Liver (tissue), 9 donors: Measurements from ENCODE around the gene CMTM6. TPM values are rescaled to one million over a fixed set of nuclear protein-coding genes. Genes with fewer than 3 reads are reported as not detected.

ENCODE experiments used
- DNase-seq: peaks from one replicate; pipeline ENCODE4 v3.0.0-alpha.2; 2017; ENCODE audit warnings: low spot score
- H3K27ac ChIP-seq, 2 donors: one replicate each; pipeline ENCODE4 v1.7.0; 2013; ENCODE audit warnings: inconsistent platforms in 2 of 2, low read length in 2 of 2, control low read depth in 1 of 2, low read depth in 1 of 2, mild to moderate bottlenecking in 1 of 2
- H3K27me3 ChIP-seq, 4 donors: one replicate each; pipeline versions ENCODE4 v1.6.1 to v1.7.0; 2013; ENCODE audit warnings: low read length in 3 of 4, inconsistent platforms in 1 of 4, mild to moderate bottlenecking in 1 of 4, moderate library complexity in 1 of 4; ENCODE audit not compliant: control insufficient read depth in 4 of 4, insufficient read depth in 4 of 4
- H3K36me3 ChIP-seq, 4 donors: one replicate each; pipeline versions ENCODE4 v1.6.1 to v1.7.0; 2013; ENCODE audit warnings: low read length in 3 of 4, mild to moderate bottlenecking in 3 of 4, low read depth in 1 of 4, moderate library complexity in 1 of 4; ENCODE audit not compliant: control insufficient read depth in 4 of 4, insufficient read depth in 3 of 4
- H3K4me1 ChIP-seq, 4 donors: one replicate each; pipeline versions ENCODE4 v1.6.1 to v1.7.0; 2013; ENCODE audit warnings: low read length in 3 of 4, mild to moderate bottlenecking in 3 of 4, moderate library complexity in 1 of 4; ENCODE audit not compliant: control insufficient read depth in 4 of 4, insufficient read depth in 4 of 4
- H3K4me3 ChIP-seq, 3 donors: one replicate each; pipeline versions ENCODE4 v1.6.1 to v1.7.0; 2013; ENCODE audit warnings: low read length in 3 of 3, control low read depth in 1 of 3, low read depth in 1 of 3, mild to moderate bottlenecking in 1 of 3
- H3K9ac ChIP-seq, 2 donors: one replicate each; pipeline ENCODE4 v1.7.0; 2013; ENCODE audit warnings: low read length in 2 of 2, mild to moderate bottlenecking in 2 of 2, moderate library complexity in 2 of 2, control low read depth in 1 of 2, low read depth in 1 of 2
- H3K9me3 ChIP-seq, 4 donors: one replicate each; pipeline versions ENCODE4 v1.6.1 to v1.7.0; 2013; ENCODE audit warnings: low read length in 3 of 4; ENCODE audit not compliant: control insufficient read depth in 4 of 4
- EGR1 ChIP-seq, 2 donors: IDR thresholded peaks; 2 replicates each; pipeline ENCODE4 v1.6.1; 2016 to 2018; ENCODE audit warnings: antibody characterized with exemption in 2 of 2, low read depth in 2 of 2
- FOXA1 ChIP-seq: IDR thresholded peaks from 2 replicates; pipeline ENCODE4 v1.6.1; 2016; ENCODE audit warnings: antibody characterized with exemption
- FOXA2 ChIP-seq: IDR thresholded peaks from 2 replicates; pipeline ENCODE4 v1.6.1; 2016; ENCODE audit warnings: antibody characterized with exemption
- GABPA ChIP-seq, 2 donors: IDR thresholded peaks in 1 of 2; conservative IDR thresholded peaks in 1 of 2; 2 replicates each; pipeline ENCODE4 v1.6.1; 2016; ENCODE audit warnings: antibody characterized with exemption in 2 of 2, mild to moderate bottlenecking in 1 of 2, moderate library complexity in 1 of 2
- HNF4A ChIP-seq, 2 donors: conservative IDR thresholded peaks; 2 replicates each; pipeline ENCODE4 v1.6.1; 2016; ENCODE audit warnings: antibody characterized with exemption in 2 of 2, mild to moderate bottlenecking in 2 of 2
- HNF4G ChIP-seq: IDR thresholded peaks from 2 replicates; pipeline ENCODE4 v1.6.1; 2016; ENCODE audit warnings: antibody characterized with exemption
- JUND ChIP-seq, 2 donors: IDR thresholded peaks; 2 replicates each; pipeline ENCODE4 v1.6.1; 2016; ENCODE audit warnings: antibody characterized with exemption in 2 of 2
- NR2F2 ChIP-seq: IDR thresholded peaks from 2 replicates; pipeline ENCODE4 v1.6.1; 2016; ENCODE audit warnings: antibody characterized with exemption
- RXRA ChIP-seq, 2 donors: IDR thresholded peaks; 2 replicates each; pipeline ENCODE4 v1.6.1; 2017 to 2018; ENCODE audit warnings: antibody characterized with exemption in 2 of 2, mild to moderate bottlenecking in 1 of 2
- SP1 ChIP-seq: IDR thresholded peaks from 2 replicates; pipeline ENCODE4 v1.6.1; 2018; ENCODE audit warnings: antibody characterized with exemption, mild to moderate bottlenecking
- TAF1 ChIP-seq: conservative IDR thresholded peaks from 2 replicates; pipeline ENCODE4 v1.6.1; 2016; ENCODE audit warnings: antibody characterized with exemption, mild to moderate bottlenecking
- WGBS: extraction: QIAGEN DNeasy Blood & Tissue Kit; methylation state at CpG from one replicate; pipeline ENCODE4 v1.1.7; 2013; 5-methylcytosine and 5-hydroxymethylcytosine counted together
- polyA plus RNA-seq, 2 donors: library from polyadenylated mRNA; stranded (reverse) in 1 of 2; unstranded in 1 of 2; fragments of 200-250 nt in 1 of 2; fragments of >200 nt in 1 of 2; fragmentation: Nextera tagmentation in 1 of 2; extraction: Ambion mirVana in 1 of 2; gene quantifications; one replicate each; pipeline versions ENCODE4 v1.2.1 to v1.2.3, GENCODE V29; 2013 to 2015
- total RNA-seq, 2 donors: library from RNA; depleted of rRNA; stranded (reverse); fragments of >200 nt; gene quantifications; one replicate each; pipeline ENCODE4 v1.2.3, GENCODE V29; 2014
- TF ChIP-seq, protein P1 (sequence below): IDR thresholded peaks from 2 replicates; pipeline ENCODE4 v1.6.1; 2016; ENCODE audit warnings: antibody characterized with exemption
- TF ChIP-seq, protein P2 (sequence below): IDR thresholded peaks from 2 replicates; pipeline ENCODE4 v1.6.1; 2016; ENCODE audit warnings: antibody characterized with exemption, mild to moderate bottlenecking
- TF ChIP-seq, protein P3 (sequence below): IDR thresholded peaks from 2 replicates; pipeline ENCODE4 v1.6.1; 2016; ENCODE audit warnings: antibody characterized with exemption
- TF ChIP-seq, protein P4 (sequence below): fragments of 150-350 bp; IDR thresholded peaks from 2 replicates; pipeline ENCODE4 v1.5.1; 2017; ENCODE audit warnings: improper control_type of control experiment, low read depth, low read length; ENCODE audit not compliant: missing input control
- donor health status: healthy.
- donor health status: healthy.
- donor health status: healthy.
- donor health status: healthy.
- donor health status: healthy.

The CMTM6 gene
- total and polyA plus RNA-seq, 4 donors = 45.7 to 77.9 (median 51.8) TPM

DNA sequence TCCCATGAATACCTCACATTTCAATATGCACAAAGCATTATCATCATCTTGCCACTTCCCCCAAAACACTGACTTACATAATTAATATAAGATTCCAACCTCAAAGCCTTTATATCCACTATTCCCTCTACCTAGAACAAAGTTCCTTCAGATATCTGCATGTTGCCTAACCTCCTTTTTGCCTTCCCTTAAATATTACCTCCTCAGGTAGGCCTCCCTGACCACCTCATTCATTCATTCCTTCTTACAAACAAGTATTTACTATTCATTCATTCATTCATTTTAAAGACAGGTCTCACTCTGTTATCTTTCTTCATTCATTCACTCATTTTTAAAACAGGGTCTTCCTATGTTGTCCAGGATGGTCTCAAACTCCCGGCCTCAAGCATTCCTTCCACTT is 49.4 kb upstream of the CMTM6 start:
- TF ChIP-seq, protein P1, sequence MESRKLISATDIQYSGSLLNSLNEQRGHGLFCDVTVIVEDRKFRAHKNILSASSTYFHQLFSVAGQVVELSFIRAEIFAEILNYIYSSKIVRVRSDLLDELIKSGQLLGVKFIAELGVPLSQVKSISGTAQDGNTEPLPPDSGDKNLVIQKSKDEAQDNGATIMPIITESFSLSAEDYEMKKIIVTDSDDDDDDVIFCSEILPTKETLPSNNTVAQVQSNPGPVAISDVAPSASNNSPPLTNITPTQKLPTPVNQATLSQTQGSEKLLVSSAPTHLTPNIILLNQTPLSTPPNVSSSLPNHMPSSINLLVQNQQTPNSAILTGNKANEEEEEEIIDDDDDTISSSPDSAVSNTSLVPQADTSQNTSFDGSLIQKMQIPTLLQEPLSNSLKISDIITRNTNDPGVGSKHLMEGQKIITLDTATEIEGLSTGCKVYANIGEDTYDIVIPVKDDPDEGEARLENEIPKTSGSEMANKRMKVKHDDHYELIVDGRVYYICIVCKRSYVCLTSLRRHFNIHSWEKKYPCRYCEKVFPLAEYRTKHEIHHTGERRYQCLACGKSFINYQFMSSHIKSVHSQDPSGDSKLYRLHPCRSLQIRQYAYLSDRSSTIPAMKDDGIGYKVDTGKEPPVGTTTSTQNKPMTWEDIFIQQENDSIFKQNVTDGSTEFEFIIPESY = no peak
- no peak for TF ChIP-seq EGR1 (IDR thresholded peaks at IDR 0.05; ENCODE audit: low read depth in 2 of 2)
- no peak for TF ChIP-seq FOXA2
- TF ChIP-seq FOXA1 = no peak
- TF ChIP-seq SP1 = no peak
- no peak for TF ChIP-seq HNF4G
- TF ChIP-seq RXRA (IDR thresholded peaks at IDR 0.05) = no peak

DNA sequence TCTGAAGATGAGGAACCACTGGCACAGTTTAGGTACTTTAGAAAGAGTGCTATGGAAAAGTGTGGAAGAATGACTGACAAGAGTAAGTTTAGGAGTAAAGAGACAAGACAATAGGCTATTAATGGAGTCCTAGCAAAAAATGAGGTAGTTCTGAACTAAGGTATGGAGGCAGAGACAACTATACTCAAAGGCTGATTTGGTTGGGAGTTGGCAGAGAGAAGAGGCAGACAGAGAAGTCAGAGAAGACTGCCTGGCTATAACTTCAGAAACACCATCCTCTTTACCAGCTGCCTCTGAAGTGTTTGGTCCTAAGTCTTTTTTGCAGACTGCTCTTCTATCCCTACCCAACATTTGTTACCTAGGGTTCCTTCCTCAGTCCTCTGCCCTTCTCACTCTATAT is 48.8 kb upstream of the CMTM6 start:
- TF ChIP-seq HNF4G (no peak), EGR1 (IDR thresholded peaks at IDR 0.05; ENCODE audit: low read depth in 2 of 2) (no peak), FOXA1 (no peak), JUND (IDR thresholded peaks at IDR 0.05) (no peak), SP1 (no peak), NR2F2 (no peak), RXRA (IDR thresholded peaks at IDR 0.05) (no peak), HNF4A (conservative IDR thresholded peaks at IDR 0.05) (no peak), GABPA (IDR thresholded peaks at IDR 0.05 in 1 of 2, conservative IDR thresholded peaks at IDR 0.05 in 1 of 2) (no peak), TAF1 (no peak)
- TF ChIP-seq, protein P2, sequence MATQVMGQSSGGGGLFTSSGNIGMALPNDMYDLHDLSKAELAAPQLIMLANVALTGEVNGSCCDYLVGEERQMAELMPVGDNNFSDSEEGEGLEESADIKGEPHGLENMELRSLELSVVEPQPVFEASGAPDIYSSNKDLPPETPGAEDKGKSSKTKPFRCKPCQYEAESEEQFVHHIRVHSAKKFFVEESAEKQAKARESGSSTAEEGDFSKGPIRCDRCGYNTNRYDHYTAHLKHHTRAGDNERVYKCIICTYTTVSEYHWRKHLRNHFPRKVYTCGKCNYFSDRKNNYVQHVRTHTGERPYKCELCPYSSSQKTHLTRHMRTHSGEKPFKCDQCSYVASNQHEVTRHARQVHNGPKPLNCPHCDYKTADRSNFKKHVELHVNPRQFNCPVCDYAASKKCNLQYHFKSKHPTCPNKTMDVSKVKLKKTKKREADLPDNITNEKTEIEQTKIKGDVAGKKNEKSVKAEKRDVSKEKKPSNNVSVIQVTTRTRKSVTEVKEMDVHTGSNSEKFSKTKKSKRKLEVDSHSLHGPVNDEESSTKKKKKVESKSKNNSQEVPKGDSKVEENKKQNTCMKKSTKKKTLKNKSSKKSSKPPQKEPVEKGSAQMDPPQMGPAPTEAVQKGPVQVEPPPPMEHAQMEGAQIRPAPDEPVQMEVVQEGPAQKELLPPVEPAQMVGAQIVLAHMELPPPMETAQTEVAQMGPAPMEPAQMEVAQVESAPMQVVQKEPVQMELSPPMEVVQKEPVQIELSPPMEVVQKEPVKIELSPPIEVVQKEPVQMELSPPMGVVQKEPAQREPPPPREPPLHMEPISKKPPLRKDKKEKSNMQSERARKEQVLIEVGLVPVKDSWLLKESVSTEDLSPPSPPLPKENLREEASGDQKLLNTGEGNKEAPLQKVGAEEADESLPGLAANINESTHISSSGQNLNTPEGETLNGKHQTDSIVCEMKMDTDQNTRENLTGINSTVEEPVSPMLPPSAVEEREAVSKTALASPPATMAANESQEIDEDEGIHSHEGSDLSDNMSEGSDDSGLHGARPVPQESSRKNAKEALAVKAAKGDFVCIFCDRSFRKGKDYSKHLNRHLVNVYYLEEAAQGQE = no peak
- TF ChIP-seq, protein P3, sequence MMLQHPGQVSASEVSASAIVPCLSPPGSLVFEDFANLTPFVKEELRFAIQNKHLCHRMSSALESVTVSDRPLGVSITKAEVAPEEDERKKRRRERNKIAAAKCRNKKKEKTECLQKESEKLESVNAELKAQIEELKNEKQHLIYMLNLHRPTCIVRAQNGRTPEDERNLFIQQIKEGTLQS = no peak
- TF ChIP-seq, protein P4, sequence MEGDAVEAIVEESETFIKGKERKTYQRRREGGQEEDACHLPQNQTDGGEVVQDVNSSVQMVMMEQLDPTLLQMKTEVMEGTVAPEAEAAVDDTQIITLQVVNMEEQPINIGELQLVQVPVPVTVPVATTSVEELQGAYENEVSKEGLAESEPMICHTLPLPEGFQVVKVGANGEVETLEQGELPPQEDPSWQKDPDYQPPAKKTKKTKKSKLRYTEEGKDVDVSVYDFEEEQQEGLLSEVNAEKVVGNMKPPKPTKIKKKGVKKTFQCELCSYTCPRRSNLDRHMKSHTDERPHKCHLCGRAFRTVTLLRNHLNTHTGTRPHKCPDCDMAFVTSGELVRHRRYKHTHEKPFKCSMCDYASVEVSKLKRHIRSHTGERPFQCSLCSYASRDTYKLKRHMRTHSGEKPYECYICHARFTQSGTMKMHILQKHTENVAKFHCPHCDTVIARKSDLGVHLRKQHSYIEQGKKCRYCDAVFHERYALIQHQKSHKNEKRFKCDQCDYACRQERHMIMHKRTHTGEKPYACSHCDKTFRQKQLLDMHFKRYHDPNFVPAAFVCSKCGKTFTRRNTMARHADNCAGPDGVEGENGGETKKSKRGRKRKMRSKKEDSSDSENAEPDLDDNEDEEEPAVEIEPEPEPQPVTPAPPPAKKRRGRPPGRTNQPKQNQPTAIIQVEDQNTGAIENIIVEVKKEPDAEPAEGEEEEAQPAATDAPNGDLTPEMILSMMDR = no peak
- H3K9me3 ChIP-seq = no peaks in the 10 kb centered on the region
- no peak overlapping the region for H3K9ac ChIP-seq
- no peaks in the 10 kb centered on the region for H3K36me3 ChIP-seq
- DNase-seq = no peak
- no peak overlapping the region for H3K27ac ChIP-seq
- no peak overlapping the region for H3K4me3 ChIP-seq
- peaks cover 0 to 6% (median 0%) of the 10 kb centered on the region in 4 donors for H3K4me1 ChIP-seq
- no peaks in the 10 kb centered on the region for H3K27me3 ChIP-seq

More for the DNA sequence above, 49.4 kb upstream of the CMTM6 start:
- H3K9me3 ChIP-seq = no peaks in the 10 kb centered on the region
- WGBS = 98% methylated on average over 1 of the region's 1 CpG
- no peak overlapping the region for H3K27ac ChIP-seq
- H3K27me3 ChIP-seq = no peaks in the 10 kb centered on the region
- no peaks in the 10 kb centered on the region for H3K36me3 ChIP-seq
- no peak overlapping the region for H3K9ac ChIP-seq
- H3K4me1 ChIP-seq = peaks cover 0 to 6% (median 0%) of the 10 kb centered on the region in 4 donors
- DNase-seq = no peak
- no peak overlapping the region for H3K4me3 ChIP-seq
